Smooth muscle cell (in vitro differentiated cells): Measurements from ENCODE around the gene IGDCC3. TPM values are rescaled to one million over a fixed set of nuclear protein-coding genes. Genes with fewer than 3 reads are reported as not detected.

Source experiments
- DNase-seq: peaks from one replicate; lab custom pipeline; 2025; ENCODE audit not compliant: unreplicated experiment; lab: John Stamatoyannopoulos, UW
- H2AFZ ChIP-seq: fragments of 200-600 bp; sonication (generic); 2 replicates; pipeline ENCODE4 v1.6.0; 2016; ENCODE audit warnings: antibody characterized with exemption, low read depth, mild to moderate bottlenecking
- H3F3A ChIP-seq: fragments of 200-600 bp; sonication (generic); 2 replicates; pipeline ENCODE4 v1.6.0; 2017; ENCODE audit warnings: antibody characterized with exemption, low read depth
- H3K27ac ChIP-seq: fragments of 200-600 bp; sonication (generic); 2 replicates; pipeline ENCODE4 v1.5.1; 2016; ENCODE audit warnings: low read depth, mild to moderate bottlenecking
- H3K27me3 ChIP-seq: fragments of 200-600 bp; sonication (generic); 2 replicates; pipeline ENCODE4 v1.6.1; 2016; ENCODE audit warnings: low read depth, mild to moderate bottlenecking
- H3K36me3 ChIP-seq: fragments of 200-600 bp; sonication (generic); 2 replicates; pipeline ENCODE4 v1.5.1; 2016; ENCODE audit warnings: low read depth
- H3K4me1 ChIP-seq: fragments of 200-600 bp; sonication (generic); 2 replicates; pipeline ENCODE4 v1.5.1; 2016; ENCODE audit warnings: low read depth
- H3K4me2 ChIP-seq: fragments of 200-600 bp; sonication (generic); 2 replicates; pipeline ENCODE4 v1.6.0; 2016; ENCODE audit warnings: mild to moderate bottlenecking
- H3K4me3 ChIP-seq: fragments of 200-600 bp; sonication (generic); 2 replicates; pipeline ENCODE4 v1.5.1; 2016; ENCODE audit warnings: mild to moderate bottlenecking
- H3K79me2 ChIP-seq: fragments of 200-600 bp; sonication (generic); 2 replicates; pipeline ENCODE4 v1.6.0; 2016; ENCODE audit warnings: low read depth, mild to moderate bottlenecking
- H3K9ac ChIP-seq: fragments of 200-600 bp; sonication (generic); 2 replicates; pipeline ENCODE4 v1.6.0; 2016; ENCODE audit warnings: low read depth
- H3K9me3 ChIP-seq: fragments of 200-600 bp; sonication (generic); replicated peaks from 2 replicates; pipeline ENCODE4 v1.5.1; 2016; ENCODE audit warnings: low read depth
- H4K20me1 ChIP-seq: fragments of 200-600 bp; sonication (generic); 2 replicates; pipeline ENCODE4 v1.6.0; 2016; ENCODE audit warnings: low read depth
- CTCF ChIP-seq: fragments of 200-600 bp; sonication (generic); IDR thresholded peaks from 2 replicates; pipeline ENCODE4 v1.5.1; 2017; ENCODE audit warnings: borderline replicate concordance, mild to moderate bottlenecking, antibody characterized with exemption; ENCODE audit not compliant: insufficient read depth, poor library complexity, severe bottlenecking
- WGBS: methylation state at CpG from one replicate; pipeline ENCODE4 v1.1.7; 2016; ENCODE audit warnings: low lambda C conversion rate; 5-methylcytosine and 5-hydroxymethylcytosine counted together
- polyA plus RNA-seq: library from polyadenylated mRNA; unstranded; fragments of >200 nt; fragmentation: Nextera tagmentation; extraction: Ambion mirVana; gene quantifications from 2 replicates; pipeline ENCODE4 v1.2.1, GENCODE V29; 2016
- total RNA-seq: library from RNA; depleted of rRNA; stranded (reverse); fragments of >200 nt; gene quantifications from 2 replicates; pipeline ENCODE4 v1.2.3, GENCODE V29; 2014

The IGDCC3 gene
- 2.6 and 3.2 TPM in 2 replicates for total RNA-seq
- 5.9 and 8.5 TPM in 2 replicates for polyA plus RNA-seq

DNA sequence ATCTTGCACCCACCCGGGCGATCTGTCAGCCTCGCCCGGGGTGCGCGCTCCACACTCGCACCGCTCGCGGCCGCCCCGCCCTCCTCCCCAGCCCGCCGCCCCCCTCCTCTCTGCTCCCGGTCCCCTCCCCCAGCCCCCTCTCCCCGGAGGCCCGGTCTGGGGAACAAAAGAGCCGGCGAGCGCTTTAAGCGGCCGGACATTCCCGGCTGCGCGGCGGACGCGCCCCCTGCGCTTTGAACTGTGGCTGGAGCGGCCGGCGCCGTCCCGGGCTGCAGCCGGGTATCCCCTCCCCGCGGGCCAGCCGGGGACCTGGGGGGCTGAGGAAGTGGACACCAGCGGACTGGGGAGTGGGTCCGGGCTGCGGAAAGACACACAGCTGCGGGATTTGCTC is at the start of gene IGDCC3:
Gene IGDCC3 (minus strand): TSS at position 27 of the 391 bp plus-strand sequence. CDS start 214 bp downstream, outside the sequence.
- no peak within 1 kb of the TSS for H3K27ac ChIP-seq
- no peaks in the 10 kb centered on the region for H3K36me3 ChIP-seq
- H4K20me1 ChIP-seq: no peaks in the 10 kb centered on the region
- H3K4me2 ChIP-seq: peak within 1 kb of the TSS; percentile 100
- H3K27me3 ChIP-seq: no peaks in the 10 kb centered on the region
- H3F3A ChIP-seq: peaks cover 15% of the 10 kb centered on the region
- no peaks in the 10 kb centered on the region for H3K9me3 ChIP-seq
- peak within 1 kb of the TSS; percentile 92 for H2AFZ ChIP-seq
- no peak for DNase-seq
- WGBS: 0% methylated on average over 6 of the region's 42 CpGs
- H3K4me3 ChIP-seq: peak within 1 kb of the TSS; percentile 85
- no peak for TF ChIP-seq CTCF
- no peaks in the 10 kb centered on the region for H3K79me2 ChIP-seq
- peaks cover 24% of the 10 kb centered on the region for H3K4me1 ChIP-seq
- H3K9ac ChIP-seq: no peak within 1 kb of the TSS

GRCh38 chr15:65426216-65426853 is 48.5 kb upstream of the IGDCC3 start:
- Histone ChIP-seq H3K9ac (no peak overlapping the region), H3K27me3 (no peaks in the 10 kb centered on the region), H2AFZ (no peak overlapping the region), H3K9me3 (no peaks in the 10 kb centered on the region), H3K4me2 (no peak overlapping the region), H3K79me2 (no peaks in the 10 kb centered on the region), H3K4me1 (peaks cover 6% of the 10 kb centered on the region), H3K4me3 (no peak overlapping the region), H3K36me3 (no peaks in the 10 kb centered on the region), H3K27ac (no peak overlapping the region), H3F3A (peaks cover 14% of the 10 kb centered on the region), H4K20me1 (no peaks in the 10 kb centered on the region)
- DNase-seq: no peak
- WGBS: 87% methylated on average over 2 of the region's 2 CpGs
- TF ChIP-seq CTCF: no peak

GRCh38 chr15:65424683-65425082 is 46.9 kb upstream of the IGDCC3 start:
- no peak overlapping the region for H3K4me2 ChIP-seq
- peaks cover 23% of the 10 kb centered on the region for H3F3A ChIP-seq
- H2AFZ ChIP-seq: no peak overlapping the region
- H3K27ac ChIP-seq: no peak overlapping the region
- no peaks in the 10 kb centered on the region for H3K27me3 ChIP-seq
- WGBS: 83% methylated on average over 5 of the region's 5 CpGs
- no peaks in the 10 kb centered on the region for H3K36me3 ChIP-seq
- H3K9me3 ChIP-seq: no peaks in the 10 kb centered on the region
- DNase-seq: no peak
- peaks cover 20% of the 10 kb centered on the region for H3K4me1 ChIP-seq
- H3K9ac ChIP-seq: no peak overlapping the region
- no peak overlapping the region for H3K4me3 ChIP-seq
- no peak for TF ChIP-seq CTCF
- H4K20me1 ChIP-seq: no peaks in the 10 kb centered on the region
- peaks cover 6% of the 10 kb centered on the region for H3K79me2 ChIP-seq
